ENCODE data around the gene LRP4. TPM values are rescaled to one million over a fixed set of nuclear protein-coding genes. Genes with fewer than 3 reads are reported as not detected.

The LRP4 gene
- polyA plus RNA-seq, 1 donor from 2014 or later: not detected

DNA sequence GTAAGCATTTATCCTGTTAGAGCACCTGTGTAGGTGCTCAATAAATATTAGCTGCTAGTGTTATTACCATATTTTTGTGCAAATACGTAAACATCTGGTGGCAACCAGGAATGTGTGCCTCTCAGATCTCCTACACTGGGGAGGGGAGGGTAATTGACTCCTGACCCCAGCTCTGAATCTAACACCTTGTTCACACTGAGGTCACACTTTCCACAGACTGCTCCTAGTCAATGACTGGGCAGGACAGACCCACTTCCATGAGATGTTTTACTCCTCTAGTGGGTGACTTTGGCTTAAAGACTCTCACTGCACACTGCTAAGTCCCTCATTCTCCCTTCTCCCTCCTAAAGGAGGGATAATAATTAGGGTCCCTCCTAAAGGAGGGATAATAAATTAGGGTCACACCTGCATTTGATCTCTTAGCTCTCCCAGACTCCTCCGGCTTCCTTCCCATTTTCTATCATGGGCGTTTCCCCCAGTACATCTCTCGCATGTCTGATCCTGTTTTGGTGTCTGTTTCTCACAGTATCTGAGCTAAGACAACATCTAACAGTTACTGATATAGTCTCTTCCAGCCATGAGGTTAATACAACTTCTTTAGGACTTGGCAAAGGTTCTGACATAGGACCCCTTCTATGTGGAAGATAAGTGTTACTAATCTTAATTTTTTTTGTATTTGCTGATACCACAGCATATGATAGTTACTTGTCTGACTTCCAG lies 26.2 kb upstream of the LRP4 start:
- Histone ChIP-seq H3K27me3 (ENCODE audit: insufficient read depth, low read depth, low read length) (no peaks in the 10 kb centered on the region), H3K4me2 (ENCODE audit: low read length) (no peak overlapping the region), H4K20me1 (ENCODE audit: insufficient read depth) (no peaks in the 10 kb centered on the region), H3K9me3 (ENCODE audit: low read length) (no peaks in the 10 kb centered on the region), H3K9ac (ENCODE audit: low read length) (no peak overlapping the region), H3K79me2 (replicated peaks; ENCODE audit: insufficient read depth, low read length) (peaks cover 11% of the 10 kb centered on the region), H3K9me2 (ENCODE audit: insufficient read depth, low read length) (no peaks in the 10 kb centered on the region), H3K36me3 (ENCODE audit: insufficient read depth, low read length) (no peaks in the 10 kb centered on the region), H3F3A (ENCODE audit: insufficient read depth, low read length, poor library complexity, severe bottlenecking) (no peaks in the 10 kb centered on the region), H2AFZ (ENCODE audit: low read depth, low read length) (no peak overlapping the region), H3K4me3 (ENCODE audit: low read length) (no peak overlapping the region), H3K27ac (ENCODE audit: low read length) (no peak overlapping the region)
- TF ChIP-seq EP300 (conservative IDR thresholded peaks at IDR 0.05; ENCODE audit: poor library complexity, severe bottlenecking) (no peak), POLR2AphosphoS5 (IDR thresholded peaks at IDR 0.05) (no peak), MXI1 (conservative IDR thresholded peaks at IDR 0.05; ENCODE audit: poor library complexity, severe bottlenecking) (no peak), TAF1 (IDR thresholded peaks at IDR 0.05; ENCODE audit: low read depth) (no peak), SMC3 (conservative IDR thresholded peaks at IDR 0.05; ENCODE audit: poor library complexity) (no peak), EZH2 (IDR thresholded peaks at IDR 0.05; ENCODE audit: borderline replicate concordance, insufficient read depth, low read length, poor library complexity, severe bottlenecking) (no peak), RAD21 (conservative IDR thresholded peaks at IDR 0.05) (no peak)
- TF ChIP-seq, protein P1, sequence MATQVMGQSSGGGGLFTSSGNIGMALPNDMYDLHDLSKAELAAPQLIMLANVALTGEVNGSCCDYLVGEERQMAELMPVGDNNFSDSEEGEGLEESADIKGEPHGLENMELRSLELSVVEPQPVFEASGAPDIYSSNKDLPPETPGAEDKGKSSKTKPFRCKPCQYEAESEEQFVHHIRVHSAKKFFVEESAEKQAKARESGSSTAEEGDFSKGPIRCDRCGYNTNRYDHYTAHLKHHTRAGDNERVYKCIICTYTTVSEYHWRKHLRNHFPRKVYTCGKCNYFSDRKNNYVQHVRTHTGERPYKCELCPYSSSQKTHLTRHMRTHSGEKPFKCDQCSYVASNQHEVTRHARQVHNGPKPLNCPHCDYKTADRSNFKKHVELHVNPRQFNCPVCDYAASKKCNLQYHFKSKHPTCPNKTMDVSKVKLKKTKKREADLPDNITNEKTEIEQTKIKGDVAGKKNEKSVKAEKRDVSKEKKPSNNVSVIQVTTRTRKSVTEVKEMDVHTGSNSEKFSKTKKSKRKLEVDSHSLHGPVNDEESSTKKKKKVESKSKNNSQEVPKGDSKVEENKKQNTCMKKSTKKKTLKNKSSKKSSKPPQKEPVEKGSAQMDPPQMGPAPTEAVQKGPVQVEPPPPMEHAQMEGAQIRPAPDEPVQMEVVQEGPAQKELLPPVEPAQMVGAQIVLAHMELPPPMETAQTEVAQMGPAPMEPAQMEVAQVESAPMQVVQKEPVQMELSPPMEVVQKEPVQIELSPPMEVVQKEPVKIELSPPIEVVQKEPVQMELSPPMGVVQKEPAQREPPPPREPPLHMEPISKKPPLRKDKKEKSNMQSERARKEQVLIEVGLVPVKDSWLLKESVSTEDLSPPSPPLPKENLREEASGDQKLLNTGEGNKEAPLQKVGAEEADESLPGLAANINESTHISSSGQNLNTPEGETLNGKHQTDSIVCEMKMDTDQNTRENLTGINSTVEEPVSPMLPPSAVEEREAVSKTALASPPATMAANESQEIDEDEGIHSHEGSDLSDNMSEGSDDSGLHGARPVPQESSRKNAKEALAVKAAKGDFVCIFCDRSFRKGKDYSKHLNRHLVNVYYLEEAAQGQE (IDR thresholded peaks at IDR 0.05; ENCODE audit: borderline replicate concordance): no peak
- TF ChIP-seq, protein P2, sequence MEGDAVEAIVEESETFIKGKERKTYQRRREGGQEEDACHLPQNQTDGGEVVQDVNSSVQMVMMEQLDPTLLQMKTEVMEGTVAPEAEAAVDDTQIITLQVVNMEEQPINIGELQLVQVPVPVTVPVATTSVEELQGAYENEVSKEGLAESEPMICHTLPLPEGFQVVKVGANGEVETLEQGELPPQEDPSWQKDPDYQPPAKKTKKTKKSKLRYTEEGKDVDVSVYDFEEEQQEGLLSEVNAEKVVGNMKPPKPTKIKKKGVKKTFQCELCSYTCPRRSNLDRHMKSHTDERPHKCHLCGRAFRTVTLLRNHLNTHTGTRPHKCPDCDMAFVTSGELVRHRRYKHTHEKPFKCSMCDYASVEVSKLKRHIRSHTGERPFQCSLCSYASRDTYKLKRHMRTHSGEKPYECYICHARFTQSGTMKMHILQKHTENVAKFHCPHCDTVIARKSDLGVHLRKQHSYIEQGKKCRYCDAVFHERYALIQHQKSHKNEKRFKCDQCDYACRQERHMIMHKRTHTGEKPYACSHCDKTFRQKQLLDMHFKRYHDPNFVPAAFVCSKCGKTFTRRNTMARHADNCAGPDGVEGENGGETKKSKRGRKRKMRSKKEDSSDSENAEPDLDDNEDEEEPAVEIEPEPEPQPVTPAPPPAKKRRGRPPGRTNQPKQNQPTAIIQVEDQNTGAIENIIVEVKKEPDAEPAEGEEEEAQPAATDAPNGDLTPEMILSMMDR (IDR thresholded peaks at IDR 0.05; ENCODE audit: poor library complexity, severe bottlenecking): no peak

DNA sequence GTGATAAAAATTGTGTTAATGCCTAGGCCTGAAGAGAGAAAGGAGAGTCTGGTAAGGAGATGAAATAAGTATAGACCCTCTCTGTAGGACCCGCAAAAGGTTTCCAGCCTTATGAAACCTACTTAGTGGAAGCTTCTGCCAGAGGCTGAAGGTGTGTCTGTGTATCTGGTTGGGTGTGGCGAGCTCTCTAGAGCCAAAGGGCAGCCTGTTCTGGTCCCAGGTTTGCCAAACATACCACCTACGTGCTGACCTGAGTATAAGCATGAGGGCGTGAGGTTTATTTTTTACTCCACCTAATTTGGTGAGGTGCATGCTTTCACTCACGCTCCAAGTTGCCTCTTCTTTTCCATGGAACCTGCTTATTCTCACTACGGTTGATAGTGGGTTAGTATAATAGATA lies 23.8 kb upstream of the LRP4 start:
- H3F3A ChIP-seq (ENCODE audit: insufficient read depth, low read length, poor library complexity, severe bottlenecking): no peaks in the 10 kb centered on the region
- H3K4me2 ChIP-seq (ENCODE audit: low read length): no peak overlapping the region
- H3K9me3 ChIP-seq (ENCODE audit: low read length): no peaks in the 10 kb centered on the region
- H3K4me3 ChIP-seq (ENCODE audit: low read length): no peak overlapping the region
- no peak overlapping the region for H3K27ac ChIP-seq (ENCODE audit: low read length)
- H4K20me1 ChIP-seq (ENCODE audit: insufficient read depth): no peaks in the 10 kb centered on the region
- H3K9me2 ChIP-seq (ENCODE audit: insufficient read depth, low read length): no peaks in the 10 kb centered on the region
- H3K79me2 ChIP-seq (replicated peaks; ENCODE audit: insufficient read depth, low read length): peaks cover 26% of the 10 kb centered on the region
- H2AFZ ChIP-seq (ENCODE audit: low read depth, low read length): no peak overlapping the region
- no peak for TF ChIP-seq EP300 (conservative IDR thresholded peaks at IDR 0.05; ENCODE audit: poor library complexity, severe bottlenecking)
- TF ChIP-seq, protein P1 (IDR thresholded peaks at IDR 0.05; ENCODE audit: borderline replicate concordance): no peak
- TF ChIP-seq MXI1 (conservative IDR thresholded peaks at IDR 0.05; ENCODE audit: poor library complexity, severe bottlenecking): no peak
- no peak for TF ChIP-seq SMC3 (conservative IDR thresholded peaks at IDR 0.05; ENCODE audit: poor library complexity)
- TF ChIP-seq EZH2 (IDR thresholded peaks at IDR 0.05; ENCODE audit: borderline replicate concordance, insufficient read depth, low read length, poor library complexity, severe bottlenecking): no peak
- no peak for TF ChIP-seq RAD21 (conservative IDR thresholded peaks at IDR 0.05)
- no peak overlapping the region for H3K9ac ChIP-seq (ENCODE audit: low read length)
- no peaks in the 10 kb centered on the region for H3K27me3 ChIP-seq (ENCODE audit: insufficient read depth, low read depth, low read length)
- no peaks in the 10 kb centered on the region for H3K36me3 ChIP-seq (ENCODE audit: insufficient read depth, low read length)
